Trophoblast cell (in vitro differentiated cells and primary cell): ENCODE measurements around the gene PGS1.

Source experiments
- DNase-seq, 2 donors: peaks; one replicate each; pipeline ENCODE4 v3.0.0-alpha.2; 2016
- H2AFZ ChIP-seq: 2 replicates; pipeline ENCODE4 v1.6.1; 2013; ENCODE audit warnings: low read length, moderate library complexity, mild to moderate bottlenecking; ENCODE audit not compliant: insufficient read depth, poor library complexity
- H2AK5ac ChIP-seq: 2 replicates; pipeline ENCODE4 v1.6.1; 2013; ENCODE audit warnings: mild to moderate bottlenecking, low read length
- H2BK120ac ChIP-seq: 2 replicates; pipeline ENCODE4 v1.6.1; 2013; ENCODE audit warnings: low read length, mild to moderate bottlenecking, moderate library complexity; ENCODE audit not compliant: insufficient read depth, poor library complexity
- H2BK12ac ChIP-seq: 2 replicates; pipeline ENCODE4 v1.6.1; 2013; ENCODE audit warnings: mild to moderate bottlenecking, low read length, moderate library complexity
- H2BK5ac ChIP-seq: 2 replicates; pipeline ENCODE4 v1.6.1; 2013; ENCODE audit warnings: low read length, low read depth, moderate library complexity, mild to moderate bottlenecking; ENCODE audit not compliant: poor library complexity
- H3K14ac ChIP-seq: 2 replicates; pipeline ENCODE4 v1.6.1; 2013; ENCODE audit warnings: mild to moderate bottlenecking, low read length
- H3K18ac ChIP-seq: 2 replicates; pipeline ENCODE4 v1.6.1; 2013; ENCODE audit warnings: mild to moderate bottlenecking, low read length
- H3K23ac ChIP-seq: 2 replicates; pipeline ENCODE4 v1.6.1; 2013; ENCODE audit warnings: low read length
- H3K27ac ChIP-seq: 2 replicates; pipeline ENCODE4 v1.5.1; 2013; ENCODE audit warnings: low read depth, mild to moderate bottlenecking, inconsistent platforms, low read length, moderate library complexity
- H3K27me3 ChIP-seq: 2 replicates; pipeline ENCODE4 v1.6.1; 2013; ENCODE audit warnings: inconsistent platforms, mild to moderate bottlenecking, low read length, moderate library complexity; ENCODE audit not compliant: insufficient read depth
- H3K36me3 ChIP-seq, 2 experiments: 1 replicate in 1 of 2; 2 replicates in 1 of 2; pipeline ENCODE4 v1.6.1; 2013; ENCODE audit warnings: low read length in 2 of 2, mild to moderate bottlenecking in 2 of 2, moderate library complexity in 1 of 2; ENCODE audit not compliant: insufficient read depth in 2 of 2, control insufficient read depth in 1 of 2
- H3K4ac ChIP-seq: 2 replicates; pipeline ENCODE4 v1.6.1; 2013; ENCODE audit warnings: low read depth, mild to moderate bottlenecking, low read length, moderate library complexity
- H3K4me1 ChIP-seq, 2 experiments: 1 replicate in 1 of 2; 2 replicates in 1 of 2; pipeline ENCODE4 v1.6.1; 2013; ENCODE audit warnings: low read length in 2 of 2, mild to moderate bottlenecking in 2 of 2, moderate library complexity in 1 of 2; ENCODE audit not compliant: insufficient read depth in 2 of 2, control insufficient read depth in 1 of 2
- H3K4me2 ChIP-seq: 2 replicates; pipeline ENCODE4 v1.6.1; 2013; ENCODE audit warnings: inconsistent platforms, mild to moderate bottlenecking, low read length, moderate library complexity
- H3K4me3 ChIP-seq: 2 replicates; pipeline ENCODE4 v1.5.1; 2013; ENCODE audit warnings: mild to moderate bottlenecking, low read depth, low read length, inconsistent platforms
- H3K79me1 ChIP-seq: one replicate; pipeline ENCODE4 v1.6.1; 2013; ENCODE audit warnings: low read length
- H3K79me2 ChIP-seq: 2 replicates; pipeline ENCODE4 v1.6.1; 2013; ENCODE audit warnings: low read length, mild to moderate bottlenecking; ENCODE audit not compliant: control insufficient read depth, insufficient read depth, poor library complexity
- H3K9ac ChIP-seq: 2 replicates; pipeline ENCODE4 v1.6.1; 2013; ENCODE audit warnings: mild to moderate bottlenecking, low read length
- H3K9me3 ChIP-seq: 2 replicates; pipeline ENCODE4 v1.6.1; 2013; ENCODE audit warnings: low read depth, mild to moderate bottlenecking, control low read depth, inconsistent platforms, low read length; ENCODE audit not compliant: insufficient read depth
- H4K12ac ChIP-seq: 2 replicates; pipeline ENCODE4 v1.6.1; 2013; ENCODE audit warnings: low read depth, mild to moderate bottlenecking, low read length, moderate library complexity
- H4K8ac ChIP-seq: 2 replicates; pipeline ENCODE4 v1.6.1; 2013; ENCODE audit warnings: low read depth, mild to moderate bottlenecking, low read length, moderate library complexity
- H4K91ac ChIP-seq: one replicate; pipeline ENCODE4 v1.6.1; 2013; ENCODE audit warnings: low read depth, mild to moderate bottlenecking, low read length, moderate library complexity
- WGBS: extraction: QIAGEN DNeasy Blood & Tissue Kit; methylation state at CpG from one replicate; pipeline ENCODE4 v1.1.7; 2013; ENCODE audit warnings: missing lambda C conversion rate; ENCODE audit not compliant: insufficient read length, insufficient coverage; ENCODE audit errors: extremely low coverage; 5-methylcytosine and 5-hydroxymethylcytosine counted together

PGS1 gene

GRCh38 chr17:78441271-78441971 lies 63.0 kb downstream of the PGS1 start:
- H4K8ac ChIP-seq, result no peak overlapping the region
- H3K4ac ChIP-seq, result no peak overlapping the region
- H2BK5ac ChIP-seq, result no peak overlapping the region
- H2AK5ac ChIP-seq, result no peak overlapping the region
- no peak overlapping the region for H3K27ac ChIP-seq
- H3K36me3 ChIP-seq, result no peaks in the 10 kb centered on the region
- H3K4me3 ChIP-seq, result no peak overlapping the region
- H2BK120ac ChIP-seq, result no peak overlapping the region
- no peak overlapping the region for H4K12ac ChIP-seq
- no peak overlapping the region for H2AFZ ChIP-seq
- H4K91ac ChIP-seq, result no peak overlapping the region
- H3K18ac ChIP-seq, result no peak overlapping the region
- no peaks in the 10 kb centered on the region for H3K27me3 ChIP-seq
- H3K14ac ChIP-seq, result no peak overlapping the region
- no CpG with 5 or more reads among the region's 12 CpGs for WGBS
- no peak overlapping the region for H3K9ac ChIP-seq
- no peak overlapping the region for H2BK12ac ChIP-seq
- H3K79me2 ChIP-seq, result no peaks in the 10 kb centered on the region
- no peak for DNase-seq
- H3K23ac ChIP-seq, result no peak overlapping the region
- no peak overlapping the region for H3K4me2 ChIP-seq
- H3K9me3 ChIP-seq, result no peaks in the 10 kb centered on the region
- H3K79me1 ChIP-seq, result no peaks in the 10 kb centered on the region
- no peaks in the 10 kb centered on the region for H3K4me1 ChIP-seq

GRCh38 chr17:78442648-78443218 lies 64.3 kb downstream of the PGS1 start:
- Histone ChIP-seq H2BK12ac (no peak overlapping the region), H3K23ac (no peak overlapping the region), H2AFZ (no peak overlapping the region), H3K27me3 (no peaks in the 10 kb centered on the region), H3K79me1 (no peaks in the 10 kb centered on the region), H3K4me1 (no peaks in the 10 kb centered on the region), H4K12ac (no peak overlapping the region), H3K79me2 (no peaks in the 10 kb centered on the region), H3K14ac (no peak overlapping the region), H2BK120ac (no peak overlapping the region), H3K18ac (no peak overlapping the region), H3K36me3 (no peaks in the 10 kb centered on the region), H3K4me3 (no peak overlapping the region), H3K27ac (no peak overlapping the region), H4K91ac (no peak overlapping the region), H3K4me2 (no peak overlapping the region), H3K4ac (no peak overlapping the region), H3K9me3 (no peaks in the 10 kb centered on the region), H4K8ac (no peak overlapping the region), H3K9ac (no peak overlapping the region), H2BK5ac (no peak overlapping the region), H2AK5ac (no peak overlapping the region)
- DNase-seq, result peak; percentile 54 to 76
- WGBS, result no CpG with 5 or more reads among the region's 19 CpGs

GRCh38 chr17:78444392-78444791 lies 65.9 kb downstream of the PGS1 start:
- H3K4me1 ChIP-seq, result no peaks in the 10 kb centered on the region
- H4K91ac ChIP-seq, result no peak overlapping the region
- no peaks in the 10 kb centered on the region for H3K36me3 ChIP-seq
- no peak overlapping the region for H2BK5ac ChIP-seq
- H2AK5ac ChIP-seq, result no peak overlapping the region
- H3K9me3 ChIP-seq, result no peaks in the 10 kb centered on the region
- H2BK12ac ChIP-seq, result no peak overlapping the region
- H2AFZ ChIP-seq, result no peak overlapping the region
- H3K79me2 ChIP-seq, result no peaks in the 10 kb centered on the region
- H3K79me1 ChIP-seq, result no peaks in the 10 kb centered on the region
- H3K27ac ChIP-seq, result no peak overlapping the region
- H3K4ac ChIP-seq, result no peak overlapping the region
- H2BK120ac ChIP-seq, result no peak overlapping the region
- no peak overlapping the region for H3K18ac ChIP-seq
- H4K8ac ChIP-seq, result no peak overlapping the region
- H4K12ac ChIP-seq, result no peak overlapping the region
- no peak for DNase-seq
- H3K4me3 ChIP-seq, result no peak overlapping the region
- H3K4me2 ChIP-seq, result no peak overlapping the region
- H3K27me3 ChIP-seq, result no peaks in the 10 kb centered on the region
- WGBS, result no CpG with 5 or more reads among the region's 20 CpGs
- no peak overlapping the region for H3K9ac ChIP-seq
- H3K14ac ChIP-seq, result no peak overlapping the region
- H3K23ac ChIP-seq, result no peak overlapping the region

DNA sequence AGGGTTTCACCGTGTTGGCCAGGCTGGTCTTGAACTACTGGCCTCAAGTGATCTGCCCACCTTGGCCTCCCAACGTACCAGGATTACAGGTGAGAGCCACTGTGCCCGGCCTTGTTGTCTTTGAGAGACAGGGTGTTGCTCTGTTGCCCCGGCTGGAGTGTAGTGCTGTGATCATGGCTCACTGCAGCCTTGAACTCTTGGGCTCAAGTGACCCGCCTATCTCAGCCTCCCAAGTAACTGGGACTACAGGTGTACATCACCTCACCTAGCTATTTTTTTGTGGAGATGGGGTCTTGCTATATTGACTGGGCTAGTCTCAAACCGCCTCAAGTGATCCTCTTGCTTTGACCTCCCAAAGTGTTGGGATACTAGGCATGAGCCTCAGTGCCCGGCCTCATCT lies 68.4 kb downstream of the PGS1 start:
- DNase-seq, result no peak
- H3K4me2 ChIP-seq, result no peak overlapping the region
- WGBS, result no CpG with 5 or more reads among the region's 7 CpGs

More for the DNA sequence above, 68.4 kb downstream of the PGS1 start:
- no peaks in the 10 kb centered on the region for H3K36me3 ChIP-seq
- no peak overlapping the region for H3K23ac ChIP-seq
- no peak overlapping the region for H2BK120ac ChIP-seq
- no peaks in the 10 kb centered on the region for H3K79me2 ChIP-seq
- H3K27me3 ChIP-seq, result no peaks in the 10 kb centered on the region
- no peak overlapping the region for H2BK5ac ChIP-seq
- H2BK12ac ChIP-seq, result no peak overlapping the region
- no peak overlapping the region for H4K91ac ChIP-seq
- H3K4me3 ChIP-seq, result no peak overlapping the region
- no peak overlapping the region for H3K14ac ChIP-seq
- no peak overlapping the region for H4K8ac ChIP-seq
- no peaks in the 10 kb centered on the region for H3K79me1 ChIP-seq
- H3K4ac ChIP-seq, result no peak overlapping the region
- H2AK5ac ChIP-seq, result no peak overlapping the region
- no peak overlapping the region for H4K12ac ChIP-seq
- no peak overlapping the region for H3K27ac ChIP-seq
- no peaks in the 10 kb centered on the region for H3K4me1 ChIP-seq
- no peaks in the 10 kb centered on the region for H3K9me3 ChIP-seq
- no peak overlapping the region for H2AFZ ChIP-seq
- H3K18ac ChIP-seq, result no peak overlapping the region
- no peak overlapping the region for H3K9ac ChIP-seq
